ENCODE data around the gene DYNLL1. TPM values are rescaled to one million over a fixed set of nuclear protein-coding genes. Genes with fewer than 3 reads are reported as not detected.
"Not testable (repeated sequence)": the region's sequence is repeated elsewhere in the genome, so short reads cannot be mapped to it uniquely, and the experiment has no call there.

DYNLL1 gene
- total RNA-seq, 1 experiment from 2014 or later, result 313 TPM

GRCh38 chr12:120487552-120487951 is 8.4 kb upstream of the DYNLL1 start:
- not testable (repeated sequence) for H3K4me3 ChIP-seq (ENCODE audit: insufficient read depth, low read depth, low read length); H3K27me3 ChIP-seq (ENCODE audit: control insufficient read depth, insufficient read depth, low read length); H3K36me3 ChIP-seq (replicated peaks; ENCODE audit: control insufficient read depth, insufficient read depth, low read length); DNase-seq

- Histone ChIP-seq H3K36me3 (replicated peaks; ENCODE audit: control insufficient read depth, insufficient read depth, low read length) (no peaks in the 10 kb centered on the region; the same call in 1 of the 2 replicates), H3K27me3 (ENCODE audit: control insufficient read depth, insufficient read depth, low read length) (no peaks in the 10 kb centered on the region), H3K4me3 (ENCODE audit: insufficient read depth, low read depth, low read length) (no peak overlapping the region)
- DNase-seq, result no peak
Observed at GRCh38 chr12:120488057-120488640, 7.8 kb upstream of the DYNLL1 start.

GRCh38 chr12:120489018-120489417 is 6.9 kb upstream of the DYNLL1 start:
- no peak for DNase-seq
- Histone ChIP-seq H3K27me3 (ENCODE audit: control insufficient read depth, insufficient read depth, low read length) (no peaks in the 10 kb centered on the region), H3K36me3 (replicated peaks; ENCODE audit: control insufficient read depth, insufficient read depth, low read length) (no peaks in the 10 kb centered on the region; the same call in 1 of the 2 replicates), H3K4me3 (ENCODE audit: insufficient read depth, low read depth, low read length) (no peak overlapping the region)

- H3K4me3 ChIP-seq (ENCODE audit: insufficient read depth, low read depth, low read length), result no peak overlapping the region
- no peaks in the 10 kb centered on the region for H3K27me3 ChIP-seq (ENCODE audit: control insufficient read depth, insufficient read depth, low read length)
- H3K36me3 ChIP-seq (replicated peaks; ENCODE audit: control insufficient read depth, insufficient read depth, low read length), result no peaks in the 10 kb centered on the region; the same call in 1 of the 2 replicates
- DNase-seq, result no peak
Observed at GRCh38 chr12:120490325-120490724, 5.6 kb upstream of the DYNLL1 start.

GRCh38 chr12:120490833-120491512 is 4.9 kb upstream of the DYNLL1 start:
- DNase-seq, result no peak
- Histone ChIP-seq H3K4me3 (ENCODE audit: insufficient read depth, low read depth, low read length) (no peak overlapping the region), H3K27me3 (ENCODE audit: control insufficient read depth, insufficient read depth, low read length) (no peaks in the 10 kb centered on the region), H3K36me3 (replicated peaks; ENCODE audit: control insufficient read depth, insufficient read depth, low read length) (no peaks in the 10 kb centered on the region; the same call in 1 of the 2 replicates)

- Histone ChIP-seq H3K27me3 (ENCODE audit: control insufficient read depth, insufficient read depth, low read length) (no peaks in the 10 kb centered on the region), H3K36me3 (replicated peaks; ENCODE audit: control insufficient read depth, insufficient read depth, low read length) (peaks cover 6% of the 10 kb centered on the region), H3K4me3 (ENCODE audit: insufficient read depth, low read depth, low read length) (peak overlapping the region; percentile 63)
- DNase-seq, result no peak
Observed at GRCh38 chr12:120495186-120495730, 655 bp upstream of the DYNLL1 start.

GRCh38 chr12:120496413-120497340 is 764 bp downstream of the DYNLL1 start:
- Histone ChIP-seq H3K27me3 (ENCODE audit: control insufficient read depth, insufficient read depth, low read length) (no peaks in the 10 kb centered on the region), H3K4me3 (ENCODE audit: insufficient read depth, low read depth, low read length) (peak overlapping the region; percentile 90), H3K36me3 (replicated peaks; ENCODE audit: control insufficient read depth, insufficient read depth, low read length) (peaks cover 6% of the 10 kb centered on the region)
- peak; percentile 80 for DNase-seq

- Histone ChIP-seq H3K27me3 (ENCODE audit: control insufficient read depth, insufficient read depth, low read length) (no peaks in the 10 kb centered on the region), H3K36me3 (replicated peaks; ENCODE audit: control insufficient read depth, insufficient read depth, low read length) (peaks cover 6% of the 10 kb centered on the region), H3K4me3 (ENCODE audit: insufficient read depth, low read depth, low read length) (peak overlapping the region; percentile 90)
- no peak for DNase-seq
Observed at GRCh38 chr12:120497524-120498150, 1.7 kb downstream of the DYNLL1 start.

GRCh38 chr12:120498870-120499515 is 3.1 kb downstream of the DYNLL1 start:
- peak; percentile 43 for DNase-seq
- H3K27me3 ChIP-seq (ENCODE audit: control insufficient read depth, insufficient read depth, low read length), result no peaks in the 10 kb centered on the region
- peaks cover 9% of the 10 kb centered on the region for H3K36me3 ChIP-seq (replicated peaks; ENCODE audit: control insufficient read depth, insufficient read depth, low read length)
- no peak overlapping the region for H3K4me3 ChIP-seq (ENCODE audit: insufficient read depth, low read depth, low read length)

- DNase-seq, result no peak
- H3K36me3 ChIP-seq (replicated peaks; ENCODE audit: control insufficient read depth, insufficient read depth, low read length), result peaks cover 9% of the 10 kb centered on the region
- no peak overlapping the region for H3K4me3 ChIP-seq (ENCODE audit: insufficient read depth, low read depth, low read length)
- H3K27me3 ChIP-seq (ENCODE audit: control insufficient read depth, insufficient read depth, low read length), result no peaks in the 10 kb centered on the region
Observed at GRCh38 chr12:120500581-120500980, 4.7 kb downstream of the DYNLL1 start.

- peaks cover 6% of the 10 kb centered on the region for H3K36me3 ChIP-seq (replicated peaks; ENCODE audit: control insufficient read depth, insufficient read depth, low read length)
- no peaks in the 10 kb centered on the region for H3K27me3 ChIP-seq (ENCODE audit: control insufficient read depth, insufficient read depth, low read length)
- DNase-seq, result peak; percentile 39
- H3K4me3 ChIP-seq (ENCODE audit: insufficient read depth, low read depth, low read length), result no peak overlapping the region
Observed at GRCh38 chr12:120504587-120504986, 8.7 kb downstream of the DYNLL1 start.

- peaks cover 5% of the 10 kb centered on the region for H3K36me3 ChIP-seq (replicated peaks; ENCODE audit: control insufficient read depth, insufficient read depth, low read length)
- no peaks in the 10 kb centered on the region for H3K27me3 ChIP-seq (ENCODE audit: control insufficient read depth, insufficient read depth, low read length)
- no peak for DNase-seq
- H3K4me3 ChIP-seq (ENCODE audit: insufficient read depth, low read depth, low read length), result no peak overlapping the region
Observed at GRCh38 chr12:120508537-120508936, 12.6 kb downstream of the DYNLL1 start.

- DNase-seq, result no peak
- H3K4me3 ChIP-seq (ENCODE audit: insufficient read depth, low read depth, low read length), result no peak overlapping the region
- peaks cover 16% of the 10 kb centered on the region for H3K36me3 ChIP-seq (replicated peaks; ENCODE audit: control insufficient read depth, insufficient read depth, low read length)
- no peaks in the 10 kb centered on the region for H3K27me3 ChIP-seq (ENCODE audit: control insufficient read depth, insufficient read depth, low read length)
Observed at GRCh38 chr12:120514002-120514401, 18.1 kb downstream of the DYNLL1 start.

- Histone ChIP-seq H3K27me3 (ENCODE audit: control insufficient read depth, insufficient read depth, low read length) (no peaks in the 10 kb centered on the region), H3K4me3 (ENCODE audit: insufficient read depth, low read depth, low read length) (no peak overlapping the region), H3K36me3 (replicated peaks; ENCODE audit: control insufficient read depth, insufficient read depth, low read length) (peaks cover 13% of the 10 kb centered on the region)
- DNase-seq, result no peak
Observed at GRCh38 chr12:120515496-120515895, 19.6 kb downstream of the DYNLL1 start.

All from H7 (cell line).